Lower leg skin (tissue), 3 donors: ENCODE results near the gene KIF26B.

Experiments used
- CTCF ChIP-seq, 3 donors: fragments of 450-650 bp; IDR thresholded peaks; one replicate each; pipeline ENCODE4 v1.5.1; 2016; ENCODE audit warnings: antibody characterized with exemption in 3 of 3, mild to moderate bottlenecking in 3 of 3, moderate library complexity in 2 of 3
- POLR2A ChIP-seq, 2 donors: fragments of 450-650 bp; IDR thresholded peaks; one replicate each; pipeline ENCODE4 v1.6.1; 2016 to 2017; ENCODE audit warnings: antibody characterized with exemption in 2 of 2, mild to moderate bottlenecking in 1 of 2, moderate library complexity in 1 of 2

DNA sequence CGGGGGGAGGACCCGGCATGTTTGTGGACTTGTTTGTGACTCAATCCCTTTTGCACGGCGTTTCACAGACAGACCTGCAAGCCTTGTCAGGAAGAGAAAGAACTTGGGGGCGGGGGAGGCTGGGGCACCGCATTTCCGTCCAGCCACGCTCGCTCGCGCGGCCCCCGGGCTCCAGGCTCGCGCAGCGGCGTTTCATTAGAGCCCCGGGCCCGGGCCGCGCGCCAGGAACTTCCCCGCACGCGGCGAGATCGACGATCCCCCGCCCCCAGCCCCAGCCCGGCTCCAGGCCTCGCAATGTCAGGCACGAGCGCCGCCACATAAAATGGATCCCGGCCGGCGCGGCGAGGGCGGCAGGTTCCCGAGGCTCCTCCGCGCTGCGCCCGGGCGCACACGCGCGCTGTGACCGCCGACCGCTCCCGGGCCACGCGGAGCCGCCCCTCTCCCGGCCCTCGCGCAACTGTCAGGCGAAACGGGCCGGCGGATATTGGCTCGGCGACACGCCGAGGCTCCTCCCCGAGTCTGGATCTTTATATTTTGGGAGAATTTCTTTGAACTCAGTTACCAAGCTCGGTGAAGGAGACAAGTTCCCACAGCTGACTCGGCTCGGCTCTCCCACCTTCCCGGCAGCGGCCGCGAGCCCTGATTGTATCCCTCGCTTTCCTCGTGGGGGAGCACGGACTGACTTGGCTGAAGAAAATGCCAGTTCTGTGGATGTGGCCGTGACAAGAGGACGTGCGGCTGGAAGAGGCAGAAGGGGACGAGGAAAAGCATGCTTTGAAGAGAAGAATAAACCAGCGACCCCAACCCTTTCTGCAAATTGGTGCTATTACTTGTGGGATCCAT, at the start of gene KIF26B:
- TF ChIP-seq POLR2A (IDR thresholded peaks at IDR 0.05) (no peak), CTCF (IDR thresholded peaks at IDR 0.05) (no peak)
